HG03354 (cell line): ENCODE measurements around the gene IRAK1BP1.
A peak's percentile ranks its signal among the peaks of the same experiment; 100 is the strongest.
"Not testable (repeated sequence)": the region's sequence is repeated elsewhere in the genome, so short reads cannot be mapped to it uniquely, and the experiment has no call there.

Experiments
- ATAC-seq: cut with Tn5 transposase; IDR thresholded peaks from one replicate; pipeline ENCODE4 v1.9.1; 2021; ENCODE audit warnings: mild to moderate bottlenecking; ENCODE audit not compliant: unreplicated experiment, poor library complexity, severe bottlenecking

The IRAK1BP1 gene

GRCh38 chr6:78875505-78875904 lies 8.2 kb downstream of the IRAK1BP1 start:
- no peak for ATAC-seq

- no peak for ATAC-seq
These were observed 16.3 kb downstream of the IRAK1BP1 start for GRCh38 chr6:78883651-78884050.

GRCh38 chr6:78889901-78890300 lies 22.6 kb downstream of the IRAK1BP1 start:
- ATAC-seq = not testable (repeated sequence)

- no peak for ATAC-seq
These were observed 28.9 kb downstream of the IRAK1BP1 start for GRCh38 chr6:78896227-78896626.

DNA sequence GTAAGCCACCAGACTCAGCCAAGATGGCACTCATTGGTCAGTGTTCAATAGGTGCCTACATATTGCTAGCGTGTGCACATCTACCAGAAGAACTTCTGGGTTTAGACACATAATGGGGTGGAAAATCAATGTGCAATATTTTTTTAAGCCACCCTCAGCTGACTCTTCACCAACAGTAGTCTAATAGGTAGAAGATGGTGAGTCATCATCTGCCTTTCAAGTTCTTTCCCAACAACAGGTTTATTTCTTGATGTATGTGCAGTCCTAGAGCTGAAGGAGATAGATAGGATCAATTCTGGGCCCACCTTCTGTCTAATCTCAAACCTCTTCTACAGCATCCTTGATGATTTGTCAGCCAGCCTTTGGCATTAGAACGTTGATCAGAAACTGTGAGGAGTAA lies 41.3 kb downstream of the IRAK1BP1 start:
- ATAC-seq = no peak

DNA sequence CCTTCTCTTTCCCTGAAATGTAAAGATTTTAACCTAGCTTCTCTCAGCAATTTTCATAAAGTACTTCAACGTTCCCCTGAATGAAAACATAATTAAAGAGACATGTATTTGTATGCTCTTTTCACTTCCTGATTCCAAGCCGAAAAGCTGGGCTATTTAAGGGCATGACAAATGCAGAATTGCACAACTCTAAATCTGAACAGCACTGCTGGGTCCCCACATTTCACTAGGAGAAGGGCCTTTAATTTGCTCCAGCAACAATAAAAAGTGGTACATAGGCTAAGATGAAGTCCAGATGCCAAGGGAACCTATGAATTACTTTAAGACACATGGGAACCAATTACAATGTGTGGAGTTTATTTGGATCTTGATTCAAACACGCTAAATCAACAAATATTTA lies 42.0 kb downstream of the IRAK1BP1 start:
- ATAC-seq = no peak

DNA sequence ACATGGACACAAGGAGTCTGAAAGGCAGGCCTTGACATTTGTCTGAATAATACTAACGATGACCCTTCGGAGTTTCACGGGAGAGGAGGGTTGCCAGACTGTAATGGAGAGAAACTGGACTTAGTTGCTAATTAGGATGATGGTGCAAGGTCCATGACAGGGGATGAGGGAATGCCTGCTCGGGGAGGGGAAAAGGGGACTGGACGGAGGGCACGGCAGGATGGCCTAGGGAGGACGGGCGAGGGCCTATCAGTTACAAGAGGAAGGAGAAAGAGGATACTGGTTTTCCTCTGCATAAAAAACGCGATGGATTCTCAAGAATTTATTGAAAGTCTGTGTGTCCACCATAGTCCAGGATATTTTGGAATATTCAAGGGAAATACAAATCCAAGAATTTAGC lies 42.7 kb downstream of the IRAK1BP1 start:
- no peak for ATAC-seq

GRCh38 chr6:78910591-78911171 lies 43.3 kb downstream of the IRAK1BP1 start:
- peak; percentile 62 for ATAC-seq

DNA sequence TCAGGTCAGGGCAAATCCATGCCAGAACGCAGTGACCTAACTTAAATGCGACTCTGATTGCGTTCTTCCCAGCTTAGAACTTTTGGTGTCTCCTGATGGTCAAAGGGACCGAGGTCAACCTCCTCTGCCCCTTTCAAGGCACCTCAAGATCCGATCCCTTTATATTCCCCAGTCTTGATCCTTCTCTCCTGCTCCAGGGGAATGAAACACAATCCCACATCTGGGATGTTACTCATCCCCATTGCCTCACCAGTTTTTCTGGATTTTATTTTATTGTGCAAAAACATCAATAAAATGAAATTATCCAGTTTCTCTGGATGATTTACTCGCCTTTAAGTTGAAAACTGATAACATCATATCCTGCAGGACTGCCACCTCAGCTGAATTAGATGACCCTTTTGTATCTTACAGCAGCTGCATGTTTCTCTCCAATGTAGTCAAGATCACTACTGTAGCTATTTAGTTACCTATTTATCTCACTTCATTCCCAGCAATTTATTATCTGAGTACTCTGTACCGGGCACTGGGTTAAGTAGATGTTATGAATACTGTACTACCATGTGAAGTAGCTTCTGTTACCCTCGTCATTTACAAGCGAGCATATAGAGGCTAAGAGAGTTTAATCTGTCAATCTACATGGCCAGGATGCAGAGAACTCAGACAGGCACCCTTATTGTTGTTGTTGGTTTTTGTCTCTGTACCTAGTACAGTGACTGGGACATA lies 44.0 kb downstream of the IRAK1BP1 start:
- no peak for ATAC-seq

- no peak for ATAC-seq
These were observed 49.1 kb downstream of the IRAK1BP1 start for GRCh38 chr6:78916411-78916810.

- ATAC-seq = no peak
These were observed 50.4 kb downstream of the IRAK1BP1 start for GRCh38 chr6:78917788-78918187.

DNA sequence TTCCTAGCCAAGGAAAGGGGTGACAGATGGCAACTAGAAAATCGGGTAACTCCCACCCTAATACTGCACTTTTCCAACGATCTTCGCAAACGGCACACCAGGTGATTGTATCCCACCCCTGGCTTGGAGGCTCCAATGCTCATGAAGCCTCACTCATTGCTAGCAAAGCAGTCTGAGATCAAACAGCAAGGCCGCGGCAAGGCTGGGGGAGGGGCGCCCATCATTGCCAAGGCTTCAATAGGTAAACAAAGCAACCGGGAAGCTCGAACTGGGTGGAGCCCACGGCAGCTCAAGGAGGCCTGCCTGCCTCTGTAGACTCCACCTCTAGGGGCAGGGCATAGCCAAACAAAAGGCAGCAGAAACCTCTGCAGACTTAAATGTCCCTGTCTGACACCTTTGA lies 53.8 kb downstream of the IRAK1BP1 start:
- not testable (repeated sequence) for ATAC-seq

- no peak for ATAC-seq
These were observed 58.0 kb downstream of the IRAK1BP1 start for GRCh38 chr6:78925317-78925716.

GRCh38 chr6:78935553-78935952 lies 68.2 kb downstream of the IRAK1BP1 start:
- no peak for ATAC-seq

GRCh38 chr6:78936515-78936914 lies 69.2 kb downstream of the IRAK1BP1 start:
- no peak for ATAC-seq

DNA sequence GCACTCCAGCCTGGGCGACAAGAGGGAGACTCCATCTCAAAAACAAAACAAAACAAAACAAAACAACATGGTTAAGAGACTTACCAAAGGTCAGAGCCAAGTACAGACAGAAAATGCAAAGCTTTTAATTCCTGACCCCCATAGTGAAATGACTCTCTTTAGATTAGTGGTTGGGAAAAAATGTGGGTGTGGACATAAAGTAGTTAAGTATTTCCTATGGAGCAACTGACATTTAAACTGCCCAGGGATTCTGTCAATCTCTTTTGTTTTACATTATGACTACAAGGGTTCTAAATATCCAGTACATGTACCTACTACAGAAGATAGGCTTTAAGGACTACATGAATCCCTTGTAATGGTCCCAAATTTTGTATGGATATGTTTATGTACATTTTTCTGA lies 75.1 kb downstream of the IRAK1BP1 start:
- ATAC-seq = no peak

DNA sequence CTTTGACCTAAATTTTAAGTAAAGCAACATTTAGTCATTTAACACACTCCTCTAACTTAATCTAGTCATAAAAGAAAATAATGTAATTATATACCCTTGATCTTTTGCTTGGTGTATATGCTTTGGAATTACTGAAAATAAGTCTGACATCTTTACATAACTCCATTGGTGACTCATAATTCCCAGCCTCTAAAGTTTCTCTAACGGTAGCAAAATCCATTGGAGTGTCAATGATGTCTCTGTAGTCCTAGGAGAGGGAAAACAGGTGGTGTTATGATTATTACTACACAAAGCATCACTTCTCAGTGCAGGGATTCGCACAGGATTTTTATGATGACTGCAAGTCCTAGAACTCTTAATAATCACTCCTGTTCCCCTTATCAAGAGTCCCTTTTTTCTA lies 80.2 kb downstream of the IRAK1BP1 start:
- no peak for ATAC-seq

DNA sequence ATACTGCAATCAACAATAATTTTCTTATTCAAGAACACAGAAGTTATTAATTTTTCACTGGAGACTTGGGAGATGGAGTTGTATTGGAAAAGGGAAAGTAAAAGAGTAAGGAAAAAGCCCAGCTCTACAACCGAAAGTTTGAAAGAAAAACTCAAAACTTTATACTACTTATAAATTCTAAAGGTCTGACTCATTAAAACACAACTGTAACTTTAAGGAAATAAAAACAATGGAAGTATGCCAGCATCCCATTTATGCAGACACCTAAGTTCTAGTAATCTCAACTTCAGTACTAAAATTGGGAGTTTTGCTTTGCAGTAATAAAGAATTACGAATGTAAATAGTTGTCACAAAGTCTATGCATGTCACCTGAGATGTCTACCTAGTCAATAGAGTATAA lies 80.6 kb downstream of the IRAK1BP1 start:
- ATAC-seq = no peak

GRCh38 chr6:78948785-78949184 lies 81.4 kb downstream of the IRAK1BP1 start:
- ATAC-seq = no peak

DNA sequence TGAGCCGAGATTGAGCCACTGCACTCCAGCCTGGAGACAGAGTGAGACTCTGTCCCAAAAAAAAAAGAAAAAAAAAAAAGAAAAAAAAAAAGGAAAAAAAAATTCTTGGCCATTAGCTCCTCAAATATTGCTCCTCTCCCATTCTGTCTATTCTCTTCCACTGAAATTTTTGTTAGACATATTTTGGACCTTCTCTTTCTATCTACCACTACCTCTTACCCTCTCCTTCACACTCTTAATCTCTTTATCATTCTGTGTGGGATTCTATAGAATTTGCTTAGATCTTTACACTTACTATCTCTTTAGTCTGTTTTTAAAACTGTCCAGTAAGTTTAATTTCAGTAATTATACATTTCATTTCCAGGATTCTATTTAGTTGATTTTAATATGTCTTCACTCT lies 85.0 kb downstream of the IRAK1BP1 start:
- ATAC-seq = no peak
